Ovary (tissue), 9 donors: ENCODE measurements around the gene LHFPL6. TPM values are rescaled to one million over a fixed set of nuclear protein-coding genes. Genes with fewer than 3 reads are reported as not detected.

Source experiments
- DNase-seq, 5 donors: peaks; one replicate each; pipeline ENCODE4 v3.0.0-alpha.2; 2019 to 2020
- H3K27ac ChIP-seq, 2 donors: fragments of 200-600 bp; one replicate each; pipeline versions ENCODE4 v1.5.1 to v1.8.0; 2019 to 2022
- H3K27me3 ChIP-seq: fragments of 200-600 bp; one replicate; pipeline ENCODE4 v1.8.0; 2022
- H3K36me3 ChIP-seq: fragments of 200-600 bp; sonication (generic); one replicate; pipeline ENCODE4 v1.5.1; 2019
- H3K4me1 ChIP-seq: one replicate; pipeline ENCODE4 v1.8.1; 2013; ENCODE audit warnings: mild to moderate bottlenecking, moderate library complexity; ENCODE audit not compliant: insufficient read depth
- H3K4me3 ChIP-seq: fragments of 200-600 bp; sonication (generic); one replicate; pipeline ENCODE4 v1.5.1; 2017
- H3K9me3 ChIP-seq, 2 donors: fragments of 200-600 bp in 1 of 2; sonication (generic) in 1 of 2; one replicate each; pipeline versions ENCODE4 v1.5.1 to v1.8.1; 2013 to 2019; ENCODE audit warnings: mild to moderate bottlenecking in 1 of 2, moderate library complexity in 1 of 2
- CTCF ChIP-seq, 3 donors: fragments of 450-650 bp in 2 of 3; fragments of 200-600 bp in 1 of 3; IDR thresholded peaks; one replicate each; pipeline versions ENCODE4 v1.5.1 to v1.8.0; 2016 to 2022; ENCODE audit warnings: antibody characterized with exemption in 3 of 3, mild to moderate bottlenecking in 1 of 3
- EP300 ChIP-seq: sonication (generic); formaldehyde crosslinking; IDR thresholded peaks from one replicate; pipeline ENCODE4 v1.6.1; 2017; ENCODE audit warnings: antibody characterized with exemption
- POLR2A ChIP-seq: fragments of 450-650 bp; IDR thresholded peaks from one replicate; pipeline ENCODE4 v1.6.1; 2017; ENCODE audit warnings: antibody characterized with exemption, mild to moderate bottlenecking, moderate library complexity
- WGBS, 3 donors: extraction: QIAGEN DNeasy Blood & Tissue Kit in 1 of 3; methylation state at CpG; one replicate each; pipeline versions ENCODE4 v1.1.5 to v1.1.7; 2013 to 2017; 5-methylcytosine and 5-hydroxymethylcytosine counted together
- intact Hi-C, 4 donors: fragments of 100-400 bp; cut with DNase I; formaldehyde crosslinking; loops; one replicate each; pipeline versions ENCODE4 v1.11.0 to v1.15.1; 2022 to 2023
- polyA plus RNA-seq, 2 donors: library from polyadenylated mRNA; stranded (reverse); fragments of 200-250 nt in 1 of 2; fragments of 350-450 nt in 1 of 2; fragmentation: Illumina TruSeq in 1 of 2; extraction: RNeasy Lipid Tissue Mini Kit (QIAGEN cat#74804) in 1 of 2; gene quantifications; one replicate each; pipeline ENCODE4 v1.2.3, GENCODE V29; 2013 to 2014
- total RNA-seq, 7 donors: library from RNA; depleted of rRNA in 2 of 7; stranded (reverse); fragments of >200 nt in 2 of 7; fragmentation: NEBNext Ultra II Directional in 3 of 7; extraction: Animal tissue kit (Norgen Biotek cat#: 25700) in 3 of 7; gene quantifications; one replicate each; pipeline versions ENCODE4 v1.1.0 to v1.2.4, GENCODE V29; 2016 to 2023
- donor health status: DM: no; HTN: no; CAD: no; lungs with moderate emphysema.
- donor health status: DM: no; HTN: no; CAD: no.
- donor health status: Bipolar disorder and iron deficiency.
- donor health status: DM: yes; HTN: yes; CAD: no.
- donor health status: DM: no; HTN: no; CAD: no.
- donor health status: DM: yes; HTN: yes; CAD: no.

LHFPL6 gene
- total and polyA plus RNA-seq, 9 donors, result 19.7 to 136 (median 42.4) TPM

- Histone ChIP-seq H3K4me1 (peaks cover 13% of the 10 kb centered on the region), H3K27ac (no peak overlapping the region), H3K9me3 (no peaks in the 10 kb centered on the region), H3K36me3 (no peaks in the 10 kb centered on the region), H3K27me3 (no peaks in the 10 kb centered on the region), H3K4me3 (no peak overlapping the region)
- DNase-seq, result no peak
- TF ChIP-seq EP300 (no peak), POLR2A (no peak), CTCF (IDR thresholded peaks at IDR 0.05) (no peak)
- 61 to 64% (median 62%) methylated on average over 5 of the region's 5 CpGs for WGBS, 3 donors
- intact Hi-C loops, result no loop called here
Observed at GRCh38 chr13:39580881-39581575, 22.0 kb downstream of the LHFPL6 start.

- no peak for TF ChIP-seq EP300
- no peak for TF ChIP-seq POLR2A
- no peak for TF ChIP-seq CTCF (IDR thresholded peaks at IDR 0.05)
- Histone ChIP-seq H3K27me3 (no peaks in the 10 kb centered on the region), H3K4me3 (no peak overlapping the region), H3K4me1 (peaks cover 12% of the 10 kb centered on the region), H3K9me3 (no peaks in the 10 kb centered on the region), H3K36me3 (no peaks in the 10 kb centered on the region), H3K27ac (no peak overlapping the region)
- 76 to 82% (median 77%) methylated on average over 3 of the region's 3 CpGs for WGBS, 3 donors
- intact Hi-C loops, result no loop called here
- no peak for DNase-seq
Observed at GRCh38 chr13:39578821-39579291, 24.1 kb downstream of the LHFPL6 start.

- WGBS, 3 donors, result 89 to 95% (median 90%) methylated on average over 5 of the region's 5 CpGs
- intact Hi-C loops, result no loop called here
- DNase-seq, result no peak
- no peaks in the 10 kb centered on the region for H3K9me3 ChIP-seq
- no peak for TF ChIP-seq CTCF (IDR thresholded peaks at IDR 0.05)
- no peak for TF ChIP-seq POLR2A
- TF ChIP-seq EP300, result no peak
- peaks cover 10% of the 10 kb centered on the region for H3K4me1 ChIP-seq
- H3K36me3 ChIP-seq, result no peaks in the 10 kb centered on the region
- no peaks in the 10 kb centered on the region for H3K27me3 ChIP-seq
- H3K27ac ChIP-seq, result no peak overlapping the region
- no peak overlapping the region for H3K4me3 ChIP-seq
Observed at GRCh38 chr13:39577838-39578491, 25.0 kb downstream of the LHFPL6 start.

- H3K4me1 ChIP-seq, result peaks cover 10% of the 10 kb centered on the region
- H3K4me3 ChIP-seq, result no peak overlapping the region
- 89 to 92% (median 90%) methylated on average over 2 of the region's 2 CpGs for WGBS, 3 donors
- DNase-seq, result no peak
- H3K9me3 ChIP-seq, result no peaks in the 10 kb centered on the region
- intact Hi-C loops, result no loop called here
- no peaks in the 10 kb centered on the region for H3K27me3 ChIP-seq
- no peak for TF ChIP-seq EP300
- TF ChIP-seq CTCF (IDR thresholded peaks at IDR 0.05), result no peak
- no peak for TF ChIP-seq POLR2A
- H3K36me3 ChIP-seq, result no peaks in the 10 kb centered on the region
- H3K27ac ChIP-seq, result no peak overlapping the region
Observed at GRCh38 chr13:39577203-39577602, 25.8 kb downstream of the LHFPL6 start.
